ENCODE results near the gene DES. TPM values are rescaled to one million over a fixed set of nuclear protein-coding genes. Genes with fewer than 3 reads are reported as not detected.

The DES gene
- total and polyA plus RNA-seq, 2 donors from 2014 or later, result 30.0 to 74.2 TPM

DNA sequence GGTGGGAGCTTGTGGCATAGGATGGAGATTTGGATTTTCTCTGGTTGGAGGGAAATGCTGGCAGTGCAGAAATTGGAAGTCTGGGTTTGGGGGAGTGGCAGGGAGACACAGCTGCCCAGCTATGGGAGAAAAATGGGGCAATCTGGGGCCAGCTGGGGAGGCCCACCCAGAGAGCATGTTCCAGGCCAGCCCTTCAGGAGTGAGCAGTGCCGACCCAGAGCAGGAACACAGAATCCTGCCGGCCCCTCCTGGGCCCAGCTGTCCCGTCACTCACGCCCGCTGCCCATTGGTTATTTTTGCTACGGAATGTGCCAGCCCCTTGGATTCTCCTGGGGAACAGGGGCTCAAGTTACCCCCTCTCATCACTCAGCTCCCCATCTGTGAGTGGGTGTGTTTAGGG is 21.3 kb downstream of the DES start:
- Histone ChIP-seq H3K4me3 (ENCODE audit: low read length in 3 of 3) (no peak overlapping the region), H3K27ac (ENCODE audit: low read depth in 2 of 2, low read length in 2 of 2) (no peak overlapping the region), H3K4me1 (ENCODE audit: control insufficient read depth in 2 of 3, insufficient read depth in 2 of 3, low read depth in 1 of 3, low read length in 3 of 3) (peaks cover 0 to 2% (median 0%) of the 10 kb centered on the region in 3 donors), H3K9ac (ENCODE audit: low read length in 3 of 3) (no peak overlapping the region), H3K36me3 (ENCODE audit: control insufficient read depth in 2 of 3, insufficient read depth in 3 of 3, low read length in 3 of 3) (no peaks in the 10 kb centered on the region), H3K9me3 (ENCODE audit: control insufficient read depth in 2 of 3, insufficient read depth in 1 of 3, low read length in 3 of 3) (no peaks in the 10 kb centered on the region), H3K27me3 (ENCODE audit: control insufficient read depth, insufficient read depth, low read length) (peaks cover 3% of the 10 kb centered on the region)
- DNase-seq (no peak), FAIRE-seq (no peak)
- TF ChIP-seq, protein P1, sequence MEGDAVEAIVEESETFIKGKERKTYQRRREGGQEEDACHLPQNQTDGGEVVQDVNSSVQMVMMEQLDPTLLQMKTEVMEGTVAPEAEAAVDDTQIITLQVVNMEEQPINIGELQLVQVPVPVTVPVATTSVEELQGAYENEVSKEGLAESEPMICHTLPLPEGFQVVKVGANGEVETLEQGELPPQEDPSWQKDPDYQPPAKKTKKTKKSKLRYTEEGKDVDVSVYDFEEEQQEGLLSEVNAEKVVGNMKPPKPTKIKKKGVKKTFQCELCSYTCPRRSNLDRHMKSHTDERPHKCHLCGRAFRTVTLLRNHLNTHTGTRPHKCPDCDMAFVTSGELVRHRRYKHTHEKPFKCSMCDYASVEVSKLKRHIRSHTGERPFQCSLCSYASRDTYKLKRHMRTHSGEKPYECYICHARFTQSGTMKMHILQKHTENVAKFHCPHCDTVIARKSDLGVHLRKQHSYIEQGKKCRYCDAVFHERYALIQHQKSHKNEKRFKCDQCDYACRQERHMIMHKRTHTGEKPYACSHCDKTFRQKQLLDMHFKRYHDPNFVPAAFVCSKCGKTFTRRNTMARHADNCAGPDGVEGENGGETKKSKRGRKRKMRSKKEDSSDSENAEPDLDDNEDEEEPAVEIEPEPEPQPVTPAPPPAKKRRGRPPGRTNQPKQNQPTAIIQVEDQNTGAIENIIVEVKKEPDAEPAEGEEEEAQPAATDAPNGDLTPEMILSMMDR (IDR thresholded peaks at IDR 0.05; ENCODE audit: borderline replicate concordance, extremely low read depth, insufficient read depth), result no peak
- intact Hi-C loops (cut with DNase I), result no loop called here

DNA sequence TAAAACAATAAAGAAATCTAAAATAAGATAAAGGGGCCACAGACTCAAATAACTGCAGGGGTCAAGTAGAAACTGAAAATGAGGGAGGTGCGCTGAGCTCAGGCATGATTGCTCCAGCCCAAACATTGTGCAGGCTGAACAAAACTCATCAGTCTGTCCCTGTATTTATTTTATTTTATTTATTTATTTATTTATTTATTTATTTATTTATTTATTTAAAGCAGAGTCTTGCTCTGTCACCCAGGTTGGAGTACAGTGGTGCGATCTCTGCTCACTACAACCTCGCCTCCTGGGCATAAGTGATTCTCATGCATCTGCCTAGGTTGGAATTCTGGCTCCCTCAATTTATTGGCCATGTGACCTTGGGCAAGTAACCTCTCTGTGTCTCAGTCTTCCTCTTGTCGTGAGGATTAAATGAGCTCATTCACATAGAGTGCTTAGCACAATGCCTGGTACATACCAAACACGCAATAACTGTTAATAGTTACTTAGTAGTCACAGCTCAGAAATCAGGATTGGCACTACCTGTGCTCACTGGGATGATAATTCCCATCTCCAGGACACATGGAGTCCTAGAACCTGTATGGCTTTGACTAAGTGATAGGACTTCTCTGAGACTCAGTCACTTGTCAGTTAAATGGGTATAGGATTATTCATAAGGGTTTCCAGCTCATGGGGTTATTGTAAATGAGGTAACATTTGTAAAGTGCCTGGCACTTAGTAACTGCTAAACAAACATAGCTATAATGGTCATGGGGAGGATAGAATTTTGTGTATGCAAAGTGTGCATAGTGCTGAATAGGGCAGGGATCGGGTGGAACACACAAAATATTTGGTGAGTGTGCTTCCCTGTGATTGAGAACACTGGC is 22.4 kb downstream of the DES start:
- H3K27me3 ChIP-seq (ENCODE audit: control insufficient read depth, insufficient read depth, low read length), result peaks cover under 1% of the 10 kb centered on the region
- no peak overlapping the region for H3K9ac ChIP-seq (ENCODE audit: low read length in 3 of 3)
- H3K36me3 ChIP-seq (ENCODE audit: control insufficient read depth in 2 of 3, insufficient read depth in 3 of 3, low read length in 3 of 3), result no peaks in the 10 kb centered on the region
- intact Hi-C loops (cut with DNase I), result no loop called here
- TF ChIP-seq, protein P1 (IDR thresholded peaks at IDR 0.05; ENCODE audit: borderline replicate concordance, extremely low read depth, insufficient read depth), result no peak
- DNase-seq (no peak), FAIRE-seq (no peak)
- H3K4me1 ChIP-seq (ENCODE audit: control insufficient read depth in 2 of 3, insufficient read depth in 2 of 3, low read depth in 1 of 3, low read length in 3 of 3), result peaks cover 0 to 2% (median 0%) of the 10 kb centered on the region in 3 donors
- no peak overlapping the region for H3K4me3 ChIP-seq (ENCODE audit: low read length in 3 of 3)
- H3K27ac ChIP-seq (ENCODE audit: low read depth in 2 of 2, low read length in 2 of 2), result no peak overlapping the region
- no peaks in the 10 kb centered on the region for H3K9me3 ChIP-seq (ENCODE audit: control insufficient read depth in 2 of 3, insufficient read depth in 1 of 3, low read length in 3 of 3)

DNA sequence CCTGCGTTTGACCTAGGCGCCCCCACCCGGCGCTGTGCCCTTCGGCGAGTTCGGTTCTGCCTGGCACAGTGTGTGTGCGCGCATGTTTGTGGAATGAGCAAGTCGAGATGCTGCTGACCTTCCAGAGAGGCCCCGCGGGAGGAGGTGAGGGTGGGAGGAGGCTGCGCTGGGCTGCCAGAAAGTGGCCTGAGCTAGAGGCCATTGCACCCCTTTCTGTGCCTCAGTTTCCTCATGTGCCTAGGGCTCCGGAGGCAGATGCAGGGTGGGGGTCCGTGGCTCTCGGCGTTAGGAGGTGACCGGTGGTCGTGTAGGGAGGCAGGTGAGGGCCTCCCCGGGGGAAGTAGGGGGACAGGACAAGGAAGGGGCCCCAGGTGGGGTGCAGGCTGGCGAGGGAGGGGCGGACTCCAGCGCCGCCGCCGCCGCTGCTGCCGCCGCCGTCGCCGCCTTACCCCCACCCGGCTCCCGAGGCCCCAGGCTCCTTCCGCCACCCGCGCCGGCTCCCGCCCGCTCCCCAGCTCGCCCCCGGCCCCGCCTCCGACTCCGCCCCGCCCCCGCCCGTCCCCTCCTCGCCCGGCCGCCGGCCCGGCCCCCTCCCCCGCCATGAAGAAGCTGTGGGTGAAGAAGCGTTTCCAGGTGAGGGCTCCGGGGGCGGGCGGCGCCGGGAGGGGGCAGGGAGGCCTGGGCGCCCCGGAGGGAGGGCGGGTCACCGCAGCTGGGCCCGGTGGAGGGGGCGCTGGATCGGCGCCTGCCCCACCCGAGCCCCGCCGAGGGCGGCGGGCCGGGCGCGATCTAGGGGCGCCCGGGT is 23.5 kb downstream of the DES start:
- intact Hi-C loops (cut with DNase I), result no loop called here
- H3K9ac ChIP-seq (ENCODE audit: low read length in 3 of 3), result no peak overlapping the region
- TF ChIP-seq, protein P1 (IDR thresholded peaks at IDR 0.05; ENCODE audit: borderline replicate concordance, extremely low read depth, insufficient read depth), result no peak
- no peaks in the 10 kb centered on the region for H3K36me3 ChIP-seq (ENCODE audit: control insufficient read depth in 2 of 3, insufficient read depth in 3 of 3, low read length in 3 of 3)
- peak overlapping the region in 1 of 3 donors; percentile 41 for H3K4me3 ChIP-seq (ENCODE audit: low read length in 3 of 3)
- peaks cover 0 to 2% (median 0%) of the 10 kb centered on the region in 3 donors for H3K4me1 ChIP-seq (ENCODE audit: control insufficient read depth in 2 of 3, insufficient read depth in 2 of 3, low read depth in 1 of 3, low read length in 3 of 3)
- H3K27ac ChIP-seq (ENCODE audit: low read depth in 2 of 2, low read length in 2 of 2), result no peak overlapping the region
- FAIRE-seq, result no peak
- no peaks in the 10 kb centered on the region for H3K27me3 ChIP-seq (ENCODE audit: control insufficient read depth, insufficient read depth, low read length)
- peak; percentile 54 to 83 (median 72) for DNase-seq
- no peaks in the 10 kb centered on the region for H3K9me3 ChIP-seq (ENCODE audit: control insufficient read depth in 2 of 3, insufficient read depth in 1 of 3, low read length in 3 of 3)

Data from kidney (tissue), 14 donors.